IMR-90 (cell line): ENCODE data around the gene ADGRA1. TPM values are rescaled to one million over a fixed set of nuclear protein-coding genes. Genes with fewer than 3 reads are reported as not detected.

Experiments
- ATAC-seq: fragments of 200-7000 bp; cut with Tn5 transposase; 2 replicates; pipeline ENCODE4 v1.9.1; 2020; ENCODE audit warnings: low read depth, mild to moderate bottlenecking, moderate library complexity
- BruUV-seq: library from RNA; stranded (reverse); fragments of 400-500 nt; replicated peaks from 2 replicates; lab custom pipeline; 2021; lab: Mats Ljungman, UMichigan
- CTCF ChIA-PET: fragments of 300-600 bp; formaldehyde crosslinking; extraction: SDS; loops from one replicate; lab custom pipeline; 2021; ENCODE audit warnings: antibody characterized with exemption; lab: Yijun Ruan, JAX
- POLR2A ChIA-PET: fragments of 300-600 bp; sonication (Branson Sonifier 250); formaldehyde crosslinking; loops from one replicate; lab custom pipeline; 2022; ENCODE audit warnings: antibody characterized with exemption; ENCODE audit not compliant: unreplicated experiment; lab: Charles Lee
- DNase-seq: peaks from one replicate; pipeline ENCODE4 v3.0.0; 2013
- H2AFZ ChIP-seq: replicated peaks from 2 replicates; pipeline ENCODE3; 2013; ENCODE audit warnings: low read length, mild to moderate bottlenecking; ENCODE audit not compliant: poor library complexity
- H2AK5ac ChIP-seq: 2 replicates; pipeline ENCODE4 v1.6.1; 2013; ENCODE audit warnings: low read depth, low read length, inconsistent platforms
- H2AK9ac ChIP-seq: replicated peaks from 2 replicates; pipeline ENCODE3; 2013; ENCODE audit warnings: mild to moderate bottlenecking, low read depth, low read length, moderate library complexity; ENCODE audit not compliant: poor library complexity
- H2BK120ac ChIP-seq: 2 replicates; pipeline ENCODE4 v1.6.1; 2013; ENCODE audit warnings: low read depth, low read length, inconsistent platforms
- H2BK15ac ChIP-seq: 3 replicates; pipeline ENCODE4 v1.6.1; 2013; ENCODE audit warnings: low read depth, low read length, inconsistent platforms
- H2BK20ac ChIP-seq: 2 replicates; pipeline ENCODE4 v1.6.1; 2013; ENCODE audit warnings: low read depth, mild to moderate bottlenecking, inconsistent platforms, low read length, moderate library complexity
- H2BK5ac ChIP-seq: 2 replicates; pipeline ENCODE4 v1.6.1; 2013; ENCODE audit warnings: mild to moderate bottlenecking, low read depth, low read length, inconsistent platforms; ENCODE audit not compliant: poor library complexity, severe bottlenecking
- H3K14ac ChIP-seq: replicated peaks from 2 replicates; pipeline ENCODE4 v1.6.1; 2013; ENCODE audit warnings: low read depth, low read length, inconsistent platforms
- H3K18ac ChIP-seq: 2 replicates; pipeline ENCODE4 v1.6.1; 2013; ENCODE audit warnings: low read depth, low read length, control low read depth
- H3K23ac ChIP-seq: 2 replicates; pipeline ENCODE4 v1.6.1; 2013; ENCODE audit warnings: low read depth, low read length, inconsistent platforms
- H3K27ac ChIP-seq: 2 replicates; pipeline ENCODE4 v1.5.1; 2013; ENCODE audit warnings: mild to moderate bottlenecking, control low read depth, low read length; ENCODE audit not compliant: insufficient read depth
- H3K27me3 ChIP-seq: 2 replicates; pipeline ENCODE4 v1.6.1; 2013; ENCODE audit warnings: low read length; ENCODE audit not compliant: control insufficient read depth, insufficient read depth
- H3K36me3 ChIP-seq: 2 replicates; pipeline ENCODE4 v1.6.1; 2013; ENCODE audit warnings: low read length, mixed read lengths; ENCODE audit not compliant: control insufficient read depth, insufficient read depth
- H3K4ac ChIP-seq: 2 replicates; pipeline ENCODE4 v1.6.1; 2013; ENCODE audit warnings: low read depth, low read length, inconsistent platforms
- H3K4me1 ChIP-seq: 2 replicates; pipeline ENCODE4 v1.6.1; 2013; ENCODE audit warnings: low read length, mixed read lengths; ENCODE audit not compliant: control insufficient read depth, insufficient read depth
- H3K4me2 ChIP-seq: 2 replicates; pipeline ENCODE4 v1.6.1; 2013; ENCODE audit warnings: low read depth, mild to moderate bottlenecking, control low read depth, low read length, moderate library complexity
- H3K4me3 ChIP-seq: 2 replicates; pipeline ENCODE4 v1.5.1; 2013; ENCODE audit warnings: low read depth, mild to moderate bottlenecking, control low read depth, low read length, moderate library complexity; ENCODE audit not compliant: insufficient read depth
- H3K56ac ChIP-seq: 2 replicates; pipeline ENCODE4 v1.6.1; 2013; ENCODE audit warnings: low read length, inconsistent platforms; ENCODE audit not compliant: insufficient read depth; ENCODE audit errors: extremely low read depth
- H3K79me1 ChIP-seq, 2 experiments: 2 replicates each; pipeline ENCODE4 v1.6.1; 2013; ENCODE audit warnings: low read length in 2 of 2, inconsistent platforms in 1 of 2, low read depth in 1 of 2
- H3K9ac ChIP-seq: 2 replicates; pipeline ENCODE4 v1.6.1; 2013; ENCODE audit warnings: low read depth, low read length, control low read depth
- H3K9me1 ChIP-seq: 2 replicates; pipeline ENCODE4 v1.6.1; 2013; ENCODE audit warnings: low read length, inconsistent platforms; ENCODE audit not compliant: insufficient read depth
- H3K9me3 ChIP-seq: 2 replicates; pipeline ENCODE4 v1.6.1; 2013; ENCODE audit warnings: low read length; ENCODE audit not compliant: control insufficient read depth, insufficient read depth
- H4K20me1 ChIP-seq: 2 replicates; pipeline ENCODE4 v1.6.1; 2013; ENCODE audit warnings: low read length, inconsistent platforms; ENCODE audit not compliant: insufficient read depth
- H4K5ac ChIP-seq: 2 replicates; pipeline ENCODE4 v1.6.1; 2013; ENCODE audit warnings: mild to moderate bottlenecking, low read depth, low read length, control low read depth
- H4K8ac ChIP-seq, 2 experiments: 2 replicates each; pipeline ENCODE4 v1.6.1; 2013; ENCODE audit warnings: low read depth in 2 of 2, low read length in 2 of 2, control low read depth in 1 of 2, inconsistent platforms in 1 of 2
- H4K91ac ChIP-seq: 2 replicates; pipeline ENCODE4 v1.6.1; 2013; ENCODE audit warnings: low read depth, low read length, inconsistent platforms; ENCODE audit not compliant: insufficient read depth
- RAD21 ChIP-seq: IDR thresholded peaks from 2 replicates; pipeline ENCODE4 v1.6.1; 2012; ENCODE audit warnings: low read length, improper control_type of control experiment
- WGBS, 2 experiments: methylation state at CpG; one replicate each; pipeline versions ENCODE4 v1.1.5 to v1.1.7; 2013; ENCODE audit warnings: missing lambda C conversion rate in 2 of 2; ENCODE audit not compliant: insufficient read length in 1 of 2; ENCODE audit errors: extremely low coverage in 2 of 2; 5-methylcytosine and 5-hydroxymethylcytosine counted together
- dilution Hi-C: fragments of 300-500 bp; cut with HindIII; formaldehyde crosslinking; loops from one replicate; pipeline ENCODE4 v1.14.3; 2018; ENCODE audit warnings: low sequenced_read_pairs; ENCODE audit not compliant: unreplicated experiment
- in situ Hi-C: fragments of 300-500 bp; cut with MboI; formaldehyde crosslinking; loops from 3 replicates; pipeline ENCODE4 v1.14.3; 2019; ENCODE audit warnings: low sequenced_read_pairs, inconsistent platforms, mixed read lengths
- intact Hi-C: fragments of 100-400 bp; cut with micrococcal nuclease; formaldehyde crosslinking; loops from 2 replicates; pipeline ENCODE4 v1.10.0; 2022
- polyA plus RNA-seq, 3 experiments: library from polyadenylated mRNA; depleted of rRNA; stranded (reverse); fragments of >200 nt; gene quantifications; 2 replicates each; pipeline ENCODE4 v1.2.3, GENCODE V29; 2012; ENCODE audit warnings: low replicate concordance in 1 of 3
- total RNA-seq: library from RNA; depleted of rRNA; stranded (reverse); fragments of >200 nt; gene quantifications from 2 replicates; pipeline ENCODE4 v1.2.3, GENCODE V29; 2012

The ADGRA1 gene
- total and polyA plus RNA-seq, 2 of the 4 experiments (the other 2 are of a cell fraction), result not detected

DNA sequence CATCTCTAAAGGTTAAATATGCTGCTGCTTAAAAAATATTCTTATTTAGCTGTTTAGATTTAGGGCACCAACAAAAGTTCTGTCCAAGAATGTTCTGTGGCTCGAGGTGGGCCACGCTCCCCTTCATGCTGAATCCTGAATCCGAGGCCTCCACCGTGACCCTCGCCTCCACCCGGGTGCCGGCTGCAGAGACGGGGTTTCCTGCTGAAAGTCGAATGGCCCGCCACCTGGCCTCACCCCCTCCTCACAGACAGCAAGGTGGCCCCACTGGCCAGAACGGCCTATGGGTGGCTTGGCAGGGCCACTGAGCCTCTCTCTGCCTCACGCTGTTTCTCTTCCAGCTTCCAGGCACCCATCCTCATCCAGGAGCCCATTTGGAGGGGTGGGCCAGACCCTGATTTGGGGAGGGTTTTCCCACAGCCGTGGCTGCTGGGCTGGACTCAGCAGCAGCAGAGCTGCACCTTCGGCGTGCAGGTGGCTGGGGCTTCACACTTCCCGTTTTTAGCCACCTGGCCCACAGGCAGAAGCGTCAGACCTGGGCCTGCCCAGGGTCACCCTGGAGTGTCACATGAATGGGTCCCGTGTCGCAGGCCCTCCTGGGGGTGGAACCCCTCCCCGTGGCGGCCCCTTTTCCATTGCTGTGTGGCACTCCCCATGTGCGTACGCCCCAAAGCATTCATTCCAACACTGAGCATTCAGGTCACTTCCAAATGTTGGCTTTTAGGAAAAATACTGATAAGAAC lies 26.3 kb upstream of the ADGRA1 start:
- no peak overlapping the region for H2BK20ac ChIP-seq
- 100% methylated on average over 1 of the region's 23 CpGs; no CpG with 5 or more reads in 1 of the 2 experiments for WGBS, 2 experiments
- CTCF ChIA-PET, result no interaction called here
- H2AK9ac ChIP-seq, result no peak overlapping the region
- POLR2A ChIA-PET, result no interaction called here
- in situ Hi-C loops (no loop called here), intact Hi-C loops (no loop called here), dilution Hi-C loops (no loop called here)
- no peak overlapping the region for H3K23ac ChIP-seq
- no peaks in the 10 kb centered on the region for H4K20me1 ChIP-seq
- H2BK15ac ChIP-seq, result no peak overlapping the region
- no peak overlapping the region for H3K4ac ChIP-seq
- no peak overlapping the region for H3K18ac ChIP-seq
- no peaks in the 10 kb centered on the region for H3K4me1 ChIP-seq
- no peak overlapping the region for H3K27ac ChIP-seq
- no peak overlapping the region for H3K56ac ChIP-seq
- H3K36me3 ChIP-seq, result no peaks in the 10 kb centered on the region
- DNase-seq (no peak), ATAC-seq (no peak)
- H3K9me1 ChIP-seq, result no peaks in the 10 kb centered on the region
- H3K9ac ChIP-seq, result no peak overlapping the region
- H3K14ac ChIP-seq, result no peak overlapping the region
- H2BK120ac ChIP-seq, result no peak overlapping the region
- no peak overlapping the region for H2AFZ ChIP-seq
- no peak for TF ChIP-seq RAD21
- no peak overlapping the region for H4K5ac ChIP-seq
- H3K4me2 ChIP-seq, result no peak overlapping the region
- no peak overlapping the region for H4K91ac ChIP-seq
- no peak overlapping the region for H3K4me3 ChIP-seq
- BruUV-seq, result no TSS peak
- no peak overlapping the region for H2BK5ac ChIP-seq
- H3K79me1 ChIP-seq, result no peaks in the 10 kb centered on the region
- H3K9me3 ChIP-seq, result no peaks in the 10 kb centered on the region; the same call in 1 of the 2 replicates
- no peak overlapping the region for H2AK5ac ChIP-seq
- no peak overlapping the region for H4K8ac ChIP-seq
- no peaks in the 10 kb centered on the region for H3K27me3 ChIP-seq
